Endometrial microvascular endothelial cells (primary cell): ENCODE data around the gene SFTPD. TPM values are rescaled to one million over a fixed set of nuclear protein-coding genes. Genes with fewer than 3 reads are reported as not detected.
"Not testable (repeated sequence)": the region's sequence is repeated elsewhere in the genome, so short reads cannot be mapped to it uniquely, and the experiment has no call there.

Source experiments
- in situ Hi-C: cut with HindIII; loops from 2 replicates; pipeline ENCODE4 v1.10.0; 2017; ENCODE audit warnings: low sequenced_read_pairs, low pct_unique_long_range_greater_than_20kb; ENCODE audit errors: inconsistent ontology term
- total RNA-seq: library from RNA; depleted of rRNA; stranded (reverse); fragments of >200 nt; gene quantifications from one replicate; pipeline ENCODE4 v1.2.3, GENCODE V29; 2015; ENCODE audit errors: inconsistent ontology term

The SFTPD gene
- total RNA-seq, 1 donor from 2014 or later, result not detected

GRCh38 chr10:79888984-79889383, 59.9 kb downstream of the SFTPD start:
- in situ Hi-C loops, result not testable (repeated sequence)

Other genes starting within 250 kb of the SFTPD start
- 1.0 TPM for gene NUTM2B, start 245.9 kb downstream of the SFTPD start, total RNA-seq
- not detected for gene NUTM2E, start 122.4 kb downstream of the SFTPD start, total RNA-seq
- gene TMEM254, start 129.6 kb upstream of the SFTPD start, total RNA-seq, result 12.9 TPM
- not detected for gene PLAC9, start 183.6 kb upstream of the SFTPD start, total RNA-seq